ENCODE data around the gene SLC38A2. TPM values are rescaled to one million over a fixed set of nuclear protein-coding genes. Genes with fewer than 3 reads are reported as not detected.
A peak's percentile ranks its signal among the peaks of the same experiment; 100 is the strongest.

SLC38A2 gene
- 100 to 1,000 TPM in 1 of 3 donors, 10 to 100 TPM in 2; 52.6 to 116 (median 92.7) TPM for polyA plus RNA-seq

DNA sequence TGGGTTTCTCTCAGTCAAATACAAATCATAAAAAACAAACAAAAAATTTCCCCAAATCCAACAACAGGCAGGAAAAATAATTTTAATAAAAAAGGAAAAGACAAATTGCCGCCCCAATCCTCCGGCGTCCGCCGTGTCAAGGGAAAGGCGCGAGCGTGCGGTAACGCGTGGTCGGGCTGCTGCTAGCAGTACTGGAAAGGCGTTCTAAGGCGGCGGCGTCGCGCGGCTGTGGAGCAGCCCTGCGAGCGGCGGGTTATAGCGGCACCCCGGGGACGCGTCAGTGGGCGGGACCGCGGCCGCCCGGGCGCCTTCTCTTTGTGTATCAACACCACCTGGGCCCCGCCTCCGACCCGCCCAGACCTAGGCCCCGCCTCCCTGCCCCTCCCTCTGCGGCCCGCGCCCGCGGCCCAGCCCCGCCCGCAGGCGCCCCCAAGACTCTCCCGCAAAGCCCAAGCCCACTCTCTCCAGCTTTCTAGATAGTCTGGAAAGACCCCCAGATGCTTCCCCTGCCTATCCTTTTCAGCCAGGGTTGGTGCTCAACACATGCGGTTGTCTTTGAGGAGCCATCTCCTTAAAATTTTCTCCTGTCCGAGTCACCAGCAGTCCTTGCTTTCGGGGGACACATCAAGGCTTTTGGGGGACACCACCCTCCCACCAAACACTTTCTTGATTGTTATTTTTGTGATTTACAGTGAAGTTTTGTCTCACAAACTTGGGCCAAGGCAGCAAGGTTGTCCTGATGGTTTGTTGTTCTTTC is at the start of gene SLC38A2:
TSS of gene SLC38A2 (minus strand) at position 230 of the 757 bp plus-strand sequence. CDS start 1,480 bp downstream, outside the sequence.
- peak within 1 kb of the TSS; percentile 98 to 100 (median 99) for H3K4me3 Mint-ChIP-seq
- peak; percentile 95 to 97 (median 96) for DNase-seq
- no peaks in the 10 kb centered on the region for H3K9me3 Mint-ChIP-seq
- peaks cover 55 to 56% of the 10 kb centered on the region in 2 donors for H3K4me1 Mint-ChIP-seq
- H3K27me3 Mint-ChIP-seq (ENCODE audit: low read depth in 3 of 3) = peaks cover 21 to 38% (median 29%) of the 10 kb centered on the region in 3 donors
- peak within 1 kb of the TSS; percentile 97 to 99 (median 99) for H3K27ac Mint-ChIP-seq
- peaks cover 7 to 26% (median 23%) of the 10 kb centered on the region in 3 donors for H3K36me3 Mint-ChIP-seq

GRCh38 chr12:46419675-46420074 is 47.1 kb upstream of the SLC38A2 start:
- no peaks in the 10 kb centered on the region for H3K4me1 Mint-ChIP-seq
- H3K27ac Mint-ChIP-seq = no peak overlapping the region
- H3K4me3 Mint-ChIP-seq = no peak overlapping the region
- H3K27me3 Mint-ChIP-seq (ENCODE audit: low read depth in 3 of 3) = peaks cover 0 to 6% (median 2%) of the 10 kb centered on the region in 3 donors
- H3K36me3 Mint-ChIP-seq = peaks cover 13 to 25% (median 18%) of the 10 kb centered on the region in 3 donors
- H3K9me3 Mint-ChIP-seq = peaks cover 0 to 17% (median 2%) of the 10 kb centered on the region in 6 donors
- no peak for DNase-seq

DNA sequence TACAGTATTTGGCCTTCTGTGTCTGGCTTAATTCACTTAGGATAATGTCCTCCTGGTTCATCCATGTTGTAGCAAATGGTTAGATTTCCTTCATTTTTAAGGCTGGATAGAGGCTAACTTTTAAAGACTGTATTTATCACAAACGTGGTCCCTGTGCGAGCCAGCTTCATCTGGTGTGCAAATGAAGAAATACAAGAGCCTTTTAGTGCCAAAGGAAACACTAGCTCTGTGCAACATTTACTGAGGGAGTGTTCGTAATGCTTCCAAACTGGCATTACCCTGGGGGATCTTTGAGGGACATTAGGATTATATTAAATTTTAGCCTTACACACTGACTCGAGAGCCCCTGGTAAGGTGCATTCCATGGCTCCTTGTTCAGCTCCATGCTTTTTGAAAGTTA is 43.0 kb upstream of the SLC38A2 start:
- Mint-ChIP-seq H3K27me3 (ENCODE audit: low read depth in 3 of 3) (peaks cover 0 to 5% (median 1%) of the 10 kb centered on the region in 3 donors), H3K9me3 (peaks cover 0 to 8% (median 0%) of the 10 kb centered on the region in 6 donors), H3K27ac (no peak overlapping the region), H3K4me1 (no peaks in the 10 kb centered on the region), H3K36me3 (peaks cover 13 to 37% (median 17%) of the 10 kb centered on the region in 3 donors), H3K4me3 (no peak overlapping the region)
- no peak for DNase-seq

GRCh38 chr12:46414591-46415268 is 42.2 kb upstream of the SLC38A2 start:
- Mint-ChIP-seq H3K4me3 (no peak overlapping the region), H3K4me1 (no peaks in the 10 kb centered on the region), H3K36me3 (peaks cover 9 to 31% (median 12%) of the 10 kb centered on the region in 3 donors), H3K27me3 (ENCODE audit: low read depth in 3 of 3) (peaks cover 0 to 2% (median 1%) of the 10 kb centered on the region in 3 donors), H3K9me3 (peaks cover 0 to 3% (median 0%) of the 10 kb centered on the region in 6 donors), H3K27ac (no peak overlapping the region)
- DNase-seq = no peak

- H3K27me3 Mint-ChIP-seq (ENCODE audit: low read depth in 3 of 3) = peaks cover 0 to 2% (median 1%) of the 10 kb centered on the region in 3 donors
- H3K27ac Mint-ChIP-seq = no peak overlapping the region
- H3K4me3 Mint-ChIP-seq = no peak overlapping the region
- H3K36me3 Mint-ChIP-seq = peaks cover 5 to 19% (median 8%) of the 10 kb centered on the region in 3 donors
- no peak for DNase-seq
- no peaks in the 10 kb centered on the region for H3K4me1 Mint-ChIP-seq
- no peaks in the 10 kb centered on the region for H3K9me3 Mint-ChIP-seq
These were observed 40.8 kb upstream of the SLC38A2 start for GRCh38 chr12:46413368-46413767.

DNA sequence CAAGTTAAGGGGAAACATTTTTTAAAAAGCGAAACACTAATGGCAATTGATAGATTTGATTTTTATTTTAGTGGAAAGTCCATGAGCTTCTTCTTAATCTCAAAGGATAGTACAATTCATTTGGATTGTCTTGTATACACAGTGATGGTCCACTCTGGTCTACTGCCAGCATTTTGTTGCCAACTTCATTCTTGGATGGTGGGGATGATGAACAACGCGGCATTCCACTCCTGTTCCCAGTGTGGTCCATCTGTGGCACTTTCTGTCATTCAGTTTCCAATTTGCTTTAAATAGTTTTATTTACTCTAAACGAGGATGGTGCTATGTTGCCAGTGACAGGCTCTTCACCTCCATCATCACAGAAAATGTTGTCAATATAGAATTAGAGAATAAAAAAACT is 40.3 kb upstream of the SLC38A2 start:
- Mint-ChIP-seq H3K9me3 (no peaks in the 10 kb centered on the region), H3K4me3 (no peak overlapping the region), H3K27ac (no peak overlapping the region), H3K27me3 (ENCODE audit: low read depth in 3 of 3) (peaks cover 0 to 2% (median 1%) of the 10 kb centered on the region in 3 donors), H3K4me1 (peaks cover 0 to 3% of the 10 kb centered on the region in 2 donors), H3K36me3 (peaks cover 0 to 14% (median 8%) of the 10 kb centered on the region in 3 donors)
- DNase-seq = no peak

- DNase-seq = no peak
- peaks cover 0 to 12% (median 4%) of the 10 kb centered on the region in 3 donors for H3K36me3 Mint-ChIP-seq
- peaks cover 13 to 27% of the 10 kb centered on the region in 2 donors for H3K4me1 Mint-ChIP-seq
- no peak overlapping the region for H3K4me3 Mint-ChIP-seq
- no peaks in the 10 kb centered on the region for H3K9me3 Mint-ChIP-seq
- H3K27ac Mint-ChIP-seq = no peak overlapping the region
- peaks cover 1 to 2% (median 1%) of the 10 kb centered on the region in 3 donors for H3K27me3 Mint-ChIP-seq (ENCODE audit: low read depth in 3 of 3)
These were observed 37.9 kb upstream of the SLC38A2 start for GRCh38 chr12:46410495-46410894.

GRCh38 chr12:46409974-46410373 is 37.4 kb upstream of the SLC38A2 start:
- DNase-seq = no peak
- peaks cover 0 to 12% (median 4%) of the 10 kb centered on the region in 3 donors for H3K36me3 Mint-ChIP-seq
- H3K27me3 Mint-ChIP-seq (ENCODE audit: low read depth in 3 of 3) = peaks cover 1 to 2% (median 1%) of the 10 kb centered on the region in 3 donors
- no peak overlapping the region for H3K4me3 Mint-ChIP-seq
- no peak overlapping the region for H3K27ac Mint-ChIP-seq
- peaks cover 18 to 32% of the 10 kb centered on the region in 2 donors for H3K4me1 Mint-ChIP-seq
- no peaks in the 10 kb centered on the region for H3K9me3 Mint-ChIP-seq

- Mint-ChIP-seq H3K4me3 (no peak overlapping the region), H3K27me3 (ENCODE audit: low read depth in 3 of 3) (peaks cover 1 to 2% (median 1%) of the 10 kb centered on the region in 3 donors), H3K27ac (no peak overlapping the region), H3K36me3 (peaks cover 0 to 12% (median 4%) of the 10 kb centered on the region in 3 donors), H3K9me3 (no peaks in the 10 kb centered on the region), H3K4me1 (peaks cover 24 to 38% of the 10 kb centered on the region in 2 donors)
- no peak for DNase-seq
These were observed 36.8 kb upstream of the SLC38A2 start for GRCh38 chr12:46409342-46409741.

DNA sequence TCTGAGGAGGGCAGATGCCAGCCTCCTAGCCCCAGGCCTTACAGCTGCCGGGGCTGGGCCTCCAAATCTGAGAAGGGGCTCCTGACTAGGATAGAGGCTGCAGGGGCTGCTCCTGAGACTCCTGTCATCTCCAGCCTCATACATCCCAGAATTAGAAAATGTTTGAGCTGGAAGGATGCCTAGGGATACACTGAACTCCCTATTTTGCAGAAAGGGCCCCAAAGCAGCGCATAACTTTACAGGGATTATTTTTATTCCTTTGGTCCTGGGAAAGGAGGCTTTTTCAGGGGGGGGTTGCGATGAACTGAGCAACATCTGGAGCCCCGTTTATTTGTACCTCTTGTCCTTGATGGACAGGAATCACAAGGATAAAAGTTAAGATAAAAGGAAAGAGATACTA is 35.9 kb upstream of the SLC38A2 start:
- Mint-ChIP-seq H3K27me3 (ENCODE audit: low read depth in 3 of 3) (peaks cover 1 to 2% (median 2%) of the 10 kb centered on the region in 3 donors), H3K9me3 (no peaks in the 10 kb centered on the region), H3K27ac (no peak overlapping the region), H3K36me3 (peaks cover 0 to 8% (median 4%) of the 10 kb centered on the region in 3 donors), H3K4me1 (peaks cover 33 to 47% of the 10 kb centered on the region in 2 donors), H3K4me3 (no peak overlapping the region)
- no peak for DNase-seq

DNA sequence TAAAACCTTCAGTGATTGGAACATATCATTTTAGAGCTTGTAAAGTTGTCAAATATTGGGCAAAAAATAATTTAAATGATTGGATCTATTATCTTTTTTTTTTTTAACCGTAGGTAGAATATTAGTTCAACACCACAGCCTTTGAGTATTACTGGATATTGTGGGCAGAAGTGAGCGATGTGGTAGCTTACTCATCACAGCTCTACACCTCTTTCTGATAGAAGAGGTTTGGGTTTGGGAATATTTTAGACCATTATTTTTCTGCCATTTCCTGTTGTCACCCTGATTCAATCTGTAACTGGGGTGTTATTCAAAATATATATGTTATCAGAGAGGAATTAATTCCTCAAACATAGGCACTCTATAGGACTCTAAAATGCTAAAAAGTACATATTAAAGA is 34.8 kb upstream of the SLC38A2 start:
- Mint-ChIP-seq H3K27me3 (ENCODE audit: low read depth in 3 of 3) (peaks cover 0 to 1% (median 1%) of the 10 kb centered on the region in 3 donors), H3K27ac (no peak overlapping the region), H3K4me3 (no peak overlapping the region), H3K9me3 (no peaks in the 10 kb centered on the region), H3K36me3 (peaks cover 0 to 8% (median 4%) of the 10 kb centered on the region in 3 donors), H3K4me1 (peaks cover 39 to 58% of the 10 kb centered on the region in 2 donors)
- DNase-seq = no peak

- DNase-seq = no peak
- Mint-ChIP-seq H3K4me3 (no peak overlapping the region), H3K4me1 (peaks cover 39 to 61% of the 10 kb centered on the region in 2 donors), H3K27ac (peak overlapping the region in 1 of 6 donors; percentile 8), H3K36me3 (peaks cover 0 to 2% (median 1%) of the 10 kb centered on the region in 3 donors), H3K9me3 (no peaks in the 10 kb centered on the region), H3K27me3 (ENCODE audit: low read depth in 3 of 3) (peaks cover 0 to 1% (median 1%) of the 10 kb centered on the region in 3 donors)
These were observed 33.9 kb upstream of the SLC38A2 start for GRCh38 chr12:46406352-46407027.

- peak overlapping the region in 4 of 5 donors; percentile 21 to 57 (median 46) for H3K4me3 Mint-ChIP-seq
- peak overlapping the region in 2 of 6 donors; percentile 3 to 6 for H3K27ac Mint-ChIP-seq
- no peak for DNase-seq
- peaks cover 0 to 1% (median 1%) of the 10 kb centered on the region in 3 donors for H3K27me3 Mint-ChIP-seq (ENCODE audit: low read depth in 3 of 3)
- peaks cover 39 to 78% of the 10 kb centered on the region in 2 donors for H3K4me1 Mint-ChIP-seq
- H3K9me3 Mint-ChIP-seq = peaks cover 0 to 2% (median 0%) of the 10 kb centered on the region in 6 donors
- no peaks in the 10 kb centered on the region for H3K36me3 Mint-ChIP-seq
These were observed 32.2 kb upstream of the SLC38A2 start for GRCh38 chr12:46404733-46405132.
